Mesendoderm (in vitro differentiated cells): ENCODE results near the gene WDR83.
"Not testable (repeated sequence)": the region's sequence is repeated elsewhere in the genome, so short reads cannot be mapped to it uniquely, and the experiment has no call there.

Source experiments
- DNase-seq: peaks from one replicate; pipeline ENCODE4 v3.0.0; 2013
- H2AK5ac ChIP-seq: 2 replicates; pipeline ENCODE4 v1.6.1; 2013; ENCODE audit warnings: low read length, inconsistent platforms
- H2BK120ac ChIP-seq: 2 replicates; pipeline ENCODE4 v1.6.1; 2013; ENCODE audit warnings: low read depth, mild to moderate bottlenecking, low read length, moderate library complexity, mixed read lengths
- H2BK15ac ChIP-seq: replicated peaks from 2 replicates; pipeline ENCODE4 v1.6.1; 2013; ENCODE audit warnings: low read depth, mild to moderate bottlenecking, moderate library complexity
- H2BK5ac ChIP-seq: 2 replicates; pipeline ENCODE4 v1.6.1; 2013; ENCODE audit warnings: low read length, inconsistent platforms
- H3K18ac ChIP-seq: 2 replicates; pipeline ENCODE4 v1.6.1; 2013; ENCODE audit warnings: mild to moderate bottlenecking, low read length, mixed read lengths
- H3K23ac ChIP-seq: one replicate; pipeline ENCODE4 v1.6.1; 2013; ENCODE audit warnings: low read length
- H3K27ac ChIP-seq: 2 replicates; pipeline ENCODE4 v1.5.1; 2013; ENCODE audit warnings: low read depth, mild to moderate bottlenecking, inconsistent platforms, low read length, moderate library complexity
- H3K27me3 ChIP-seq: 2 replicates; pipeline ENCODE4 v1.6.1; 2013; ENCODE audit warnings: low read length, control low read depth, mild to moderate bottlenecking, inconsistent platforms; ENCODE audit not compliant: insufficient read depth, poor library complexity
- H3K36me3 ChIP-seq: 2 replicates; pipeline ENCODE4 v1.6.1; 2013; ENCODE audit warnings: low read length, inconsistent platforms; ENCODE audit not compliant: control insufficient read depth, insufficient read depth
- H3K4ac ChIP-seq: one replicate; pipeline ENCODE4 v1.6.1; 2013; ENCODE audit warnings: low read depth, mild to moderate bottlenecking, low read length, moderate library complexity
- H3K4me1 ChIP-seq: 2 replicates; pipeline ENCODE4 v1.6.1; 2013; ENCODE audit warnings: low read depth, low read length, inconsistent platforms; ENCODE audit not compliant: control insufficient read depth
- H3K4me2 ChIP-seq: 2 replicates; pipeline ENCODE4 v1.6.1; 2013; ENCODE audit warnings: low read length
- H3K4me3 ChIP-seq: 2 replicates; pipeline ENCODE4 v1.5.1; 2013; ENCODE audit warnings: mild to moderate bottlenecking, low read length
- H3K56ac ChIP-seq: one replicate; pipeline ENCODE4 v1.6.1; 2013; ENCODE audit warnings: low read length
- H3K79me1 ChIP-seq: 2 replicates; pipeline ENCODE4 v1.6.1; 2013; ENCODE audit warnings: low read length, inconsistent platforms
- H3K79me2 ChIP-seq: 2 replicates; pipeline ENCODE4 v1.6.1; 2013; ENCODE audit warnings: mild to moderate bottlenecking, low read length; ENCODE audit not compliant: control insufficient read depth, insufficient read depth
- H3K9ac ChIP-seq: 2 replicates; pipeline ENCODE4 v1.6.1; 2013; ENCODE audit warnings: low read length, inconsistent platforms
- H4K5ac ChIP-seq: one replicate; pipeline ENCODE4 v1.6.1; 2013; ENCODE audit warnings: low read length
- H4K8ac ChIP-seq: one replicate; pipeline ENCODE4 v1.6.1; 2013; ENCODE audit warnings: low read depth, mild to moderate bottlenecking, control low read depth, low read length, moderate library complexity
- WGBS: extraction: QIAGEN DNeasy Blood & Tissue Kit; methylation state at CpG from one replicate; pipeline ENCODE4 v1.1.7; 2013; ENCODE audit warnings: low lambda C conversion rate, missing lambda C conversion rate; ENCODE audit not compliant: insufficient coverage; ENCODE audit errors: extremely low coverage; 5-methylcytosine and 5-hydroxymethylcytosine counted together

The WDR83 gene

DNA sequence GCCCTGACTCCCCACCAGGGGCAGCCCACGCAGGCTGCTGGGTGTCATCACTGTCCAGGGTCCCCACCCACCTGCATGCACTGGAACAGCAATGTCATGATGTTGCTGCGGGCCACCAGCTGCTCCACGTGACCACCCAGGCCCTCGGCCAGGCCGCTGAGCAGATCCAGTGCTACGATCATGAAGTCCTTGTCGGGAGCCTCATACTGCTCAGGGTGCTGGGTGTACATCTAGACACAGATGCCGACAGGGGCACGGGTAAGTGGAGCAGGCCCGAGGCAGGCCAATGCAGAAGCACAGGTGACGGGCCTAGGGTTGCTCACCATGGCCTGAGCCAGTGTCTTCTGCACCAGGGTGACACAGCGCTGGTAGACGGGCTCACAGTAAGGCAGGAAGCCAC, 38.6 kb downstream of the WDR83 start:
- Histone ChIP-seq H3K27me3 (no peaks in the 10 kb centered on the region), H3K79me1 (peaks cover 4% of the 10 kb centered on the region), H3K4me1 (no peaks in the 10 kb centered on the region), H3K4me2 (no peak overlapping the region), H3K4me3 (no peak overlapping the region), H3K56ac (no peak overlapping the region), H3K79me2 (no peaks in the 10 kb centered on the region), H3K23ac (no peak overlapping the region), H2BK5ac (no peak overlapping the region), H2BK120ac (no peak overlapping the region), H3K18ac (no peak overlapping the region), H3K27ac (no peak overlapping the region), H4K8ac (no peak overlapping the region), H2AK5ac (no peak overlapping the region), H2BK15ac (no peak overlapping the region), H3K9ac (no peak overlapping the region), H3K4ac (no peak overlapping the region), H4K5ac (no peak overlapping the region), H3K36me3 (peaks cover 31% of the 10 kb centered on the region)
- no CpG with 5 or more reads among the region's 13 CpGs for WGBS
- no peak for DNase-seq

DNA sequence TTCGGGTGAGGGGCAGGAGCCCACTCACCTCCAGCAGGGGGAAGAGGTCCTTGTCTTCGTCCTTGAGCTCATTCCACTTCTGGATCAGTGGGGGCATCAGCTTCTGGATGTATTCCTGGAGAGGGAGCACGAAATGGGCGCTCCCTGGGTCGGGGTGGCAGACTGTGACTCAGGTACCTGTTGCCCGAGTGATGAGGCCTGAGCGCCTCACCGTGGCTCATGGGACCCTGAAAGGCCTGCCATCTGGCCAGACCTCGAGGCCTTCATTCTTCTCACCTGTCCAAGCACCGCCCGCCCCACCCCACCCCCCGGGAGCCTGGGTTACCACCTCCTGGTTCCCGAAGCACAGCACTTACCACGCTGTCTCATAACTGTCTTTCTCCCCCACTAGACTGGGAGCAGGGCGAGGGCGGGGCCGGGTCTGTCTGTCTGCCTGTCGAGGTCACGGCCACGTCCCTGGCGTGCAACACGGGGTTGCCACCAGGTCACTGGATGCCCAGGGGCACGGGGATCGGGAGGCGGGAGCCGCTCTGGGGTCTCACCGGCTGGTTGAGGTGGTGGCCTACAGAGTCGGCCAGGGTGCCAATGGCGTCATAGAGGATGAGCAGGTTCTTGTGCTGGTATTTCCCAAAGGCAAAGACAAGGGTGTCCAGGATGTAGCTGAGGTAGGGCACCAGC, 39.2 kb downstream of the WDR83 start:
- H3K36me3 ChIP-seq = peaks cover 33% of the 10 kb centered on the region
- H3K79me1 ChIP-seq = peaks cover 4% of the 10 kb centered on the region

GRCh38 chr19:12706332-12706718, 39.7 kb downstream of the WDR83 start:
- Histone ChIP-seq H3K27me3 (no peaks in the 10 kb centered on the region), H3K4ac (no peak overlapping the region), H3K4me2 (no peak overlapping the region), H4K5ac (no peak overlapping the region), H3K23ac (no peak overlapping the region), H3K4me1 (no peaks in the 10 kb centered on the region), H3K79me1 (peaks cover 4% of the 10 kb centered on the region), H4K8ac (no peak overlapping the region), H2BK120ac (no peak overlapping the region), H2BK5ac (no peak overlapping the region), H2AK5ac (no peak overlapping the region), H3K9ac (no peak overlapping the region), H3K79me2 (no peaks in the 10 kb centered on the region), H2BK15ac (no peak overlapping the region), H3K4me3 (no peak overlapping the region), H3K36me3 (peaks cover 31% of the 10 kb centered on the region), H3K18ac (no peak overlapping the region), H3K56ac (no peak overlapping the region), H3K27ac (no peak overlapping the region)
- no CpG with 5 or more reads among the region's 13 CpGs for WGBS
- DNase-seq = no peak

More for the DNA sequence above, 39.2 kb downstream of the WDR83 start:
- Histone ChIP-seq H2BK120ac (no peak overlapping the region), H3K4me1 (no peaks in the 10 kb centered on the region), H3K18ac (no peak overlapping the region), H3K9ac (no peak overlapping the region), H2BK15ac (no peak overlapping the region), H4K5ac (no peak overlapping the region), H3K27ac (no peak overlapping the region), H2BK5ac (no peak overlapping the region), H3K79me2 (no peaks in the 10 kb centered on the region), H3K4ac (no peak overlapping the region), H3K23ac (no peak overlapping the region), H3K27me3 (no peaks in the 10 kb centered on the region), H3K56ac (no peak overlapping the region), H2AK5ac (no peak overlapping the region), H3K4me2 (no peak overlapping the region), H3K4me3 (no peak overlapping the region), H4K8ac (no peak overlapping the region)
- no peak for DNase-seq
- no CpG with 5 or more reads among the region's 29 CpGs for WGBS

DNA sequence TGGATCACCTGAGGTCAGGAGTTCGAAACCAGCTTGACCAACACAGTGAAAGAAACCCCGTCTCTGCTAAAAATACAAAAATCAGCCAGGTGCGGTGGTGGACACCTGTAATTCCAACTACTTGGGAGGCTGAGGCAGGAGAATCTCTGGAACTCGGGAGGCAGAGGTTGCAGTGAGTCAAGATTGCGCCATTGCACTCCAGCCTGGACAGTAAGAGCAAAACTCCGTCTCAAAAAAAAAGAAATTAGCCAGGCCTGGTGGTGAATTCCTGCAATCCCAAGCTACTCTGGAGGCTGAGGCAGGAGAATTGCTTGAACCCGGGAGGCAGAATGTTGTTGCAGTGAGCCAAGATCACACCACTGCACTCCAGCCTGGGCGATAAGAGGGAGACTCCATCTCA, 42.0 kb downstream of the WDR83 start:
- Histone ChIP-seq H3K18ac (no peak overlapping the region), H3K56ac (no peak overlapping the region), H3K4ac (no peak overlapping the region), H3K27me3 (no peaks in the 10 kb centered on the region), H3K4me3 (no peak overlapping the region), H3K79me1 (peaks cover 2% of the 10 kb centered on the region), H2AK5ac (no peak overlapping the region), H3K27ac (no peak overlapping the region), H2BK120ac (no peak overlapping the region), H3K4me1 (no peaks in the 10 kb centered on the region), H4K8ac (no peak overlapping the region), H2BK15ac (no peak overlapping the region), H3K4me2 (no peak overlapping the region), H3K9ac (no peak overlapping the region), H3K79me2 (no peaks in the 10 kb centered on the region), H2BK5ac (no peak overlapping the region), H3K23ac (no peak overlapping the region), H3K36me3 (peaks cover 26% of the 10 kb centered on the region), H4K5ac (no peak overlapping the region)
- no peak for DNase-seq
- no CpG with 5 or more reads among the region's 8 CpGs for WGBS

GRCh38 chr19:12711187-12711586, 44.6 kb downstream of the WDR83 start:
- Histone ChIP-seq H3K79me2 (peaks cover 2% of the 10 kb centered on the region), H3K4ac (no peak overlapping the region), H3K23ac (no peak overlapping the region), H4K8ac (no peak overlapping the region), H3K79me1 (peaks cover 6% of the 10 kb centered on the region), H2BK5ac (no peak overlapping the region), H2AK5ac (no peak overlapping the region), H3K4me3 (no peak overlapping the region), H3K27me3 (no peaks in the 10 kb centered on the region), H3K4me1 (no peaks in the 10 kb centered on the region), H2BK15ac (no peak overlapping the region), H4K5ac (no peak overlapping the region), H2BK120ac (no peak overlapping the region), H3K18ac (no peak overlapping the region), H3K56ac (no peak overlapping the region), H3K9ac (no peak overlapping the region), H3K4me2 (no peak overlapping the region), H3K27ac (no peak overlapping the region), H3K36me3 (peaks cover 21% of the 10 kb centered on the region)
- no CpG with 5 or more reads among the region's 17 CpGs for WGBS
- no peak for DNase-seq

DNA sequence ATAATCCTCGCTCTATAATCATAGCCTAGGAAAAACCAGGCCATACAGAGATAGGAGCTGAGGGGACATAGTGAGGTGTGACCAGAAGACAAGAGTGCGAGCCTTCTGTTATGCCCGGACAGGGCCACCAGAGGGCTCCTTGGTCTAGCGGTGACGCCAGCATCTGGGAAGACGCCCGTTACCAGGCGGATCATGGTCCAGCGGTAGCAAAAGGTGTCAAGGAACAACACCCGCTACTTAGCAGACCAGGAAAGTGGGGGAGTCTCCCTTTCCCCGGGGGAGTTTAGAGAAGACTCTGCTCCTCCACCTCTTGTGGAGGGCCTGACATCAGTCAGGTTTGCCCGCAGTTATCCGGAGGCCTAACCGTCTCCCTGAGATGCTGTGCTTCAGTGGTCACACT, 45.5 kb downstream of the WDR83 start:
- not testable (repeated sequence) for H2BK15ac ChIP-seq, H3K18ac ChIP-seq
- WGBS = no CpG with 5 or more reads among the region's 14 CpGs

More for the DNA sequence above, 45.5 kb downstream of the WDR83 start:
- H3K79me1 ChIP-seq = peaks cover 10% of the 10 kb centered on the region
- not testable (repeated sequence) for H3K23ac ChIP-seq, H3K4me3 ChIP-seq, H3K4me1 ChIP-seq, H3K27ac ChIP-seq, H2BK5ac ChIP-seq, H4K8ac ChIP-seq, DNase-seq, H3K56ac ChIP-seq, H2AK5ac ChIP-seq, H3K4me2 ChIP-seq, H3K9ac ChIP-seq, H2BK120ac ChIP-seq, H3K27me3 ChIP-seq, H3K4ac ChIP-seq, H4K5ac ChIP-seq, H3K79me2 ChIP-seq
- H3K36me3 ChIP-seq = peaks cover 20% of the 10 kb centered on the region
